Measurements from ENCODE around the gene DPH6.

- no peak for TF ChIP-seq CTCF (IDR thresholded peaks at IDR 0.05)
- TF ChIP-seq ZFX (IDR thresholded peaks at IDR 0.05; ENCODE audit: borderline replicate concordance): no peak
These were observed 49.4 kb downstream of the DPH6 start for GRCh38 chr15:35496585-35496984.

All from 22Rv1 (cell line).